Muscle of leg (tissue), 11 donors: Measurements from ENCODE around the gene ZBTB7B. TPM values are rescaled to one million over a fixed set of nuclear protein-coding genes. Genes with fewer than 3 reads are reported as not detected.
A peak's percentile ranks its signal among the peaks of the same experiment; 100 is the strongest.

Experiments used
- DNase-seq: peaks from one replicate; pipeline ENCODE4 v3.0.0; 2013
- H3K27ac ChIP-seq: one replicate; pipeline ENCODE4 v1.5.1; 2013; ENCODE audit warnings: mild to moderate bottlenecking, low read length, control low read depth
- H3K27me3 ChIP-seq: one replicate; pipeline ENCODE4 v1.6.1; 2013; ENCODE audit warnings: low read length; ENCODE audit not compliant: control insufficient read depth, insufficient read depth
- H3K36me3 ChIP-seq: one replicate; pipeline ENCODE4 v1.6.1; 2013; ENCODE audit warnings: low read length; ENCODE audit not compliant: control insufficient read depth, insufficient read depth
- H3K4me1 ChIP-seq: one replicate; pipeline ENCODE4 v1.6.1; 2013; ENCODE audit warnings: low read length; ENCODE audit not compliant: control insufficient read depth, insufficient read depth
- H3K4me3 ChIP-seq: one replicate; pipeline ENCODE4 v1.5.1; 2013; ENCODE audit warnings: low read length, control low read depth
- H3K9me3 ChIP-seq: replicated peaks from 2 replicates; pipeline ENCODE4 v1.6.1; 2013; ENCODE audit warnings: low read depth, low read length; ENCODE audit not compliant: control insufficient read depth
- WGBS: methylation state at CpG from one replicate; pipeline ENCODE4 v1.1.5; 2013; ENCODE audit warnings: missing lambda C conversion rate; ENCODE audit not compliant: insufficient coverage; 5-methylcytosine and 5-hydroxymethylcytosine counted together
- polyA plus RNA-seq, 8 donors: library from polyadenylated mRNA; unstranded; fragments of 120-200 nt; gene quantifications; one replicate each; pipeline versions ENCODE4 v1.2.1 to v1.2.3, GENCODE V29; 2013; ENCODE audit warnings: inconsistent platforms in 1 of 8, low replicate concordance in 1 of 8; ENCODE audit not compliant: insufficient read length in 8 of 8, insufficient read depth in 1 of 8
- total RNA-seq: library from RNA; stranded (reverse); fragments of 120-200 nt; gene quantifications from one replicate; pipeline ENCODE4 v1.2.4, GENCODE V29; 2013

Gene ZBTB7B
- total and polyA plus RNA-seq, 9 donors, result 6.6 to 11.3 (median 9.5) TPM

- Histone ChIP-seq H3K9me3 (no peaks in the 10 kb centered on the region), H3K27ac (no peak overlapping the region), H3K27me3 (no peaks in the 10 kb centered on the region), H3K36me3 (no peaks in the 10 kb centered on the region), H3K4me3 (no peak overlapping the region), H3K4me1 (peaks cover 27% of the 10 kb centered on the region)
- WGBS, result 89% methylated on average over 10 of the region's 15 CpGs
- no peak for DNase-seq
Observed at GRCh38 chr1:154996966-154997701, 5.5 kb upstream of the ZBTB7B start.

GRCh38 chr1:154998201-154998780 lies 4.3 kb upstream of the ZBTB7B start:
- H3K4me3 ChIP-seq, result no peak overlapping the region
- H3K36me3 ChIP-seq, result no peaks in the 10 kb centered on the region
- no peaks in the 10 kb centered on the region for H3K27me3 ChIP-seq
- 72% methylated on average over 8 of the region's 16 CpGs for WGBS
- H3K4me1 ChIP-seq, result peaks cover 33% of the 10 kb centered on the region
- no peak overlapping the region for H3K27ac ChIP-seq
- DNase-seq, result no peak
- no peaks in the 10 kb centered on the region for H3K9me3 ChIP-seq

GRCh38 chr1:154998818-154999570 lies 3.6 kb upstream of the ZBTB7B start:
- 11% methylated on average over 18 of the region's 40 CpGs for WGBS
- Histone ChIP-seq H3K36me3 (no peaks in the 10 kb centered on the region), H3K9me3 (no peaks in the 10 kb centered on the region), H3K4me3 (peak overlapping the region; percentile 86), H3K4me1 (peaks cover 39% of the 10 kb centered on the region), H3K27ac (peak overlapping the region; percentile 96), H3K27me3 (no peaks in the 10 kb centered on the region)
- DNase-seq, result peak; percentile 86

GRCh38 chr1:154999571-155000410 lies 2.8 kb upstream of the ZBTB7B start:
- H3K36me3 ChIP-seq, result no peaks in the 10 kb centered on the region
- WGBS, result under 1% methylated on average over 39 of the region's 50 CpGs
- peak overlapping the region; percentile 96 for H3K27ac ChIP-seq
- H3K4me1 ChIP-seq, result peaks cover 47% of the 10 kb centered on the region
- H3K9me3 ChIP-seq, result no peaks in the 10 kb centered on the region
- no peaks in the 10 kb centered on the region for H3K27me3 ChIP-seq
- H3K4me3 ChIP-seq, result peak overlapping the region; percentile 86
- DNase-seq, result no peak

DNA sequence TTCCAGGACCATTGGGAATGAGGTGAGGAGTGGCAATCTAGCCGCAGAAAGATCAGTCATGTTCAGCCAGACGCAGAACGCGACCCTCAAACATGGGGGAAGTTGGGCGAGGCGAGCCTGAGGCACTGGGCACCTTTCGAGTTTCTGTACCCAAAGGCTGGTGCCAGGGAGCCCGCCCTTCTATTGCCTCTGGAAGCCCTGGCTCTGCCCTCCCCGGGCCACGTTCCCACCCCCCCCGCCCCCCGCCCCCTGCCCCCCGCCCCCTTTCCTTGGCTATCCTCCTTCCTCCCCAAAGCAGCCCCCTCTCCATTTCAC lies 2.2 kb upstream of the ZBTB7B start:
- Histone ChIP-seq H3K4me1 (peaks cover 51% of the 10 kb centered on the region), H3K36me3 (no peaks in the 10 kb centered on the region), H3K27me3 (no peaks in the 10 kb centered on the region), H3K4me3 (peak overlapping the region; percentile 86), H3K27ac (peak overlapping the region; percentile 96), H3K9me3 (no peaks in the 10 kb centered on the region)
- 0% methylated on average over 6 of the region's 13 CpGs for WGBS
- DNase-seq, result peak; percentile 62

- DNase-seq, result peak; percentile 97
- no peaks in the 10 kb centered on the region for H3K36me3 ChIP-seq
- H3K27me3 ChIP-seq, result no peaks in the 10 kb centered on the region
- peak overlapping the region; percentile 86 for H3K4me3 ChIP-seq
- no peaks in the 10 kb centered on the region for H3K9me3 ChIP-seq
- H3K27ac ChIP-seq, result peak overlapping the region; percentile 96
- WGBS, result under 1% methylated on average over 19 of the region's 43 CpGs
- peaks cover 56% of the 10 kb centered on the region for H3K4me1 ChIP-seq
Observed at GRCh38 chr1:155000726-155001424, 1.7 kb upstream of the ZBTB7B start.

- H3K9me3 ChIP-seq, result no peaks in the 10 kb centered on the region
- peaks cover 61% of the 10 kb centered on the region for H3K4me1 ChIP-seq
- no peak for DNase-seq
- H3K36me3 ChIP-seq, result no peaks in the 10 kb centered on the region
- no peaks in the 10 kb centered on the region for H3K27me3 ChIP-seq
- 0% methylated on average over 4 of the region's 11 CpGs for WGBS
- H3K4me3 ChIP-seq, result peak overlapping the region; percentile 86
- peak overlapping the region; percentile 96 for H3K27ac ChIP-seq
Observed at GRCh38 chr1:155001425-155001674, 1.3 kb upstream of the ZBTB7B start.

- Histone ChIP-seq H3K27ac (peak overlapping the region; percentile 96), H3K4me1 (peaks cover 64% of the 10 kb centered on the region), H3K36me3 (no peaks in the 10 kb centered on the region), H3K9me3 (no peaks in the 10 kb centered on the region), H3K27me3 (no peaks in the 10 kb centered on the region), H3K4me3 (peak overlapping the region; percentile 86)
- peak; percentile 100 for DNase-seq
- WGBS, result 0% methylated on average over 7 of the region's 38 CpGs
Observed at GRCh38 chr1:155001675-155002463, 733 bp upstream of the ZBTB7B start.

- WGBS, result under 1% methylated on average over 19 of the region's 37 CpGs
- H3K4me1 ChIP-seq, result peaks cover 79% of the 10 kb centered on the region
- H3K27me3 ChIP-seq, result no peaks in the 10 kb centered on the region
- H3K9me3 ChIP-seq, result no peaks in the 10 kb centered on the region
- peak overlapping the region; percentile 70 for H3K4me3 ChIP-seq
- H3K36me3 ChIP-seq, result no peaks in the 10 kb centered on the region
- DNase-seq, result peak; percentile 70
- peak overlapping the region; percentile 95 for H3K27ac ChIP-seq
Observed at GRCh38 chr1:155003227-155003765, 694 bp downstream of the ZBTB7B start.
